ENCODE data around the gene GALR2. TPM values are rescaled to one million over a fixed set of nuclear protein-coding genes. Genes with fewer than 3 reads are reported as not detected.

The GALR2 gene
- total RNA-seq, 2 donors from 2014 or later: 0.80 TPM; not detected in 1

DNA sequence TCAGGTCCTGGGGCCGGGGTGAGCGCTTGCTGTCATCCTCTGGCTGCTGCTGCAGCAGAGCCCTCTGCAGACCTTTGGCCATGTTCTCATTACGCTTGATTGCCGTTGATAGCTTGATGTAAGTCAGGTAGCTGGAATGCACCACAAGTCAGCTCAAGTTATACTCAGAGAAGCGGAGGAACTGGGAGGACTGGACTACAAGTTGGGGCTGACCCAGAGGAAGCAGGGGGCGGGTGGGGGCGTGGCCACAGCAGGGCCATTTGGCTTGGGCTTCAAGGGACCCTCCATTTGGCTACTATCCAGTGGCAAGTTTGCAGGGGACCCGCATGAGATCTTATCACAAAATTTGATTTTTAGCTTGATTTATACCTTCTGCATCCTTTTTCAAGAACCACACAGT is 28.5 kb upstream of the GALR2 start:
- DNase-seq (ENCODE audit: low spot score): no peak
- 57% methylated on average over 8 of the region's 8 CpGs for WGBS
- intact Hi-C loops (cut with DNase I): no loop called here
- Histone ChIP-seq H3K27me3 (replicated peaks; ENCODE audit: insufficient read depth) (no peaks in the 10 kb centered on the region), H3K27ac (no peak overlapping the region), H3K36me3 (peaks cover 16 to 37% of the 10 kb centered on the region in 2 donors), H3K9me3 (no peaks in the 10 kb centered on the region), H3K4me1 (replicated peaks) (no peaks in the 10 kb centered on the region), H3K4me3 (no peak overlapping the region)
- TF ChIP-seq POLR2AphosphoS5 (IDR thresholded peaks at IDR 0.05) (no peak), POLR2A (IDR thresholded peaks at IDR 0.05) (no peak)
- TF ChIP-seq, protein P1, sequence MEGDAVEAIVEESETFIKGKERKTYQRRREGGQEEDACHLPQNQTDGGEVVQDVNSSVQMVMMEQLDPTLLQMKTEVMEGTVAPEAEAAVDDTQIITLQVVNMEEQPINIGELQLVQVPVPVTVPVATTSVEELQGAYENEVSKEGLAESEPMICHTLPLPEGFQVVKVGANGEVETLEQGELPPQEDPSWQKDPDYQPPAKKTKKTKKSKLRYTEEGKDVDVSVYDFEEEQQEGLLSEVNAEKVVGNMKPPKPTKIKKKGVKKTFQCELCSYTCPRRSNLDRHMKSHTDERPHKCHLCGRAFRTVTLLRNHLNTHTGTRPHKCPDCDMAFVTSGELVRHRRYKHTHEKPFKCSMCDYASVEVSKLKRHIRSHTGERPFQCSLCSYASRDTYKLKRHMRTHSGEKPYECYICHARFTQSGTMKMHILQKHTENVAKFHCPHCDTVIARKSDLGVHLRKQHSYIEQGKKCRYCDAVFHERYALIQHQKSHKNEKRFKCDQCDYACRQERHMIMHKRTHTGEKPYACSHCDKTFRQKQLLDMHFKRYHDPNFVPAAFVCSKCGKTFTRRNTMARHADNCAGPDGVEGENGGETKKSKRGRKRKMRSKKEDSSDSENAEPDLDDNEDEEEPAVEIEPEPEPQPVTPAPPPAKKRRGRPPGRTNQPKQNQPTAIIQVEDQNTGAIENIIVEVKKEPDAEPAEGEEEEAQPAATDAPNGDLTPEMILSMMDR (IDR thresholded peaks at IDR 0.05): no peak

DNA sequence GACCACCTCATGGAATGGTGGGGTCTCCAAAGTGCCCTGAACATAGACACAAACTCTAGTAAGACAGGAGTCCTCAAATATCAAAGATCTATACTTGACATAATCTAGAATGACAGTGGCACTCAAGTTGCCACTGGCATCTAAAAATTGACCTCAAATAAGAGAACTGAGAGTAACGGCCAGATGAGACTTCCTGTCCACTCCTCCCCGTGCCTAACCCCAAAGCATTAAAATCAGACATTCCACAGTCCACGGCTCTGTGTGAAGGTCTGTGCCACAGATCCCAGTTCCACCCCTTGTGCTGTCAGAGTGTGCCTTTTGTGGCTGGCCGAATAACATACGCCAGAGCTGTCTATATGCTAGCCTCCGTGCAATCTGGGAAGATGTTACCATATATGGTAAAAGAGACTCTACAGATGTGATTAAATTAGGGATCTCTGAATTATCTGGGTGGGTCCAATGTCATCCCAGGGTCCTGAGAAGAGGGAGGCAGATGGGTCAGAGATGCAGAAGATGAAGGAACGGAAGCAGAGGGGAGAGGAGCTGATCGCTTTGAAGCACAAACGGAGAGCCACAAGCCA is 26.5 kb upstream of the GALR2 start:
- no peak overlapping the region for H3K27ac ChIP-seq
- TF ChIP-seq POLR2AphosphoS5 (IDR thresholded peaks at IDR 0.05): no peak
- TF ChIP-seq POLR2A (IDR thresholded peaks at IDR 0.05): no peak
- TF ChIP-seq, protein P1 (IDR thresholded peaks at IDR 0.05): no peak
- intact Hi-C loops (cut with DNase I): no loop called here
- 77% methylated on average over 9 of the region's 9 CpGs for WGBS
- no peak for DNase-seq (ENCODE audit: low spot score)
- no peaks in the 10 kb centered on the region for H3K27me3 ChIP-seq (replicated peaks; ENCODE audit: insufficient read depth)
- no peak overlapping the region for H3K4me3 ChIP-seq
- H3K36me3 ChIP-seq: peaks cover 12 to 37% of the 10 kb centered on the region in 2 donors
- H3K9me3 ChIP-seq: no peaks in the 10 kb centered on the region
- no peaks in the 10 kb centered on the region for H3K4me1 ChIP-seq (replicated peaks)

DNA sequence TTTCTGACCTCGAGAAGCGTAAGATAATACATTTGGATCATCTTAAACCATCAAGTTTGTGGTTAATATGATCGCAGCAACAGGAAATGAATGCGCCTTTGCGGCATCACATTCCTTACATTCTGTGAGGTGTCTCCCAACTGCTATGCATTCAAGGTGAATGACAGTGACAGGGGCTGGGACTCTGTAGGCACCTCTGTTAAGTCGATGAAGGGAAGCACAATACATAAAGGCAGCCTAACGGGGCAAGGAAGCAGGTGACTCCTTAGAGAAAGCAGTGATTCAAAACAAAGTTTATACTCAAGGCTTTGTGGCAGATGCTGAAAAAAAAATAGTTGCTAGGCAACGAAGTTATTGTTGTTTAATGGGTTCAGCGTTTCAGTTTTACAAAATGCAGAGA is 25.9 kb upstream of the GALR2 start:
- DNase-seq (ENCODE audit: low spot score): no peak
- WGBS: 65% methylated on average over 9 of the region's 9 CpGs
- Histone ChIP-seq H3K9me3 (no peaks in the 10 kb centered on the region), H3K4me3 (no peak overlapping the region), H3K27ac (no peak overlapping the region), H3K36me3 (peaks cover 12 to 37% of the 10 kb centered on the region in 2 donors), H3K27me3 (replicated peaks; ENCODE audit: insufficient read depth) (no peaks in the 10 kb centered on the region), H3K4me1 (replicated peaks) (no peaks in the 10 kb centered on the region)
- intact Hi-C loops (cut with DNase I): no loop called here
- TF ChIP-seq, protein P1 (IDR thresholded peaks at IDR 0.05): no peak
- TF ChIP-seq POLR2AphosphoS5 (IDR thresholded peaks at IDR 0.05): no peak
- no peak for TF ChIP-seq POLR2A (IDR thresholded peaks at IDR 0.05)

DNA sequence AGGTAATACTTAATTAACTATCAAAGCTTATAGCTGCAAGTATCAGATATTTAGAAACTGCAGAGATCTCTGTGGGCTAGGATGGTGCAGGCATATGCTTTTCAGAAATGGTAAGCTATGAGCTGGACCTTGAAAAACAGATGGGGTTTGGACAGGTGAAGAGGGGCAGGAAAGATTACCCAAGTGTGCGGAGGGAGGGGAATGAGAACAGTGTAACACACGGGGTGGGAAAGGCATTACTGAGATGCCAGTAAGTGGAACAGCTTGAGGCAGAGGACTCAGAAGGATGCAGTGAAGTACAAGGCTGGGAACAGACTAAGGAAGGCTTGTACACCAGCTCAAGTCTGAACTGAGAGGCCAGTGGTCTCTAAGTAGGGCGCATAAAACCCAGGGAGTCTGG is 25.3 kb upstream of the GALR2 start:
- DNase-seq (ENCODE audit: low spot score): no peak
- Histone ChIP-seq H3K4me3 (no peak overlapping the region), H3K36me3 (peaks cover 12 to 33% of the 10 kb centered on the region in 2 donors), H3K9me3 (no peaks in the 10 kb centered on the region), H3K4me1 (replicated peaks) (no peaks in the 10 kb centered on the region), H3K27me3 (replicated peaks; ENCODE audit: insufficient read depth) (no peaks in the 10 kb centered on the region), H3K27ac (no peak overlapping the region)
- 92% methylated on average over 3 of the region's 3 CpGs for WGBS
- TF ChIP-seq POLR2AphosphoS5 (IDR thresholded peaks at IDR 0.05) (no peak), POLR2A (IDR thresholded peaks at IDR 0.05) (no peak)
- TF ChIP-seq, protein P1 (IDR thresholded peaks at IDR 0.05): no peak
- intact Hi-C loops (cut with DNase I): no loop called here

DNA sequence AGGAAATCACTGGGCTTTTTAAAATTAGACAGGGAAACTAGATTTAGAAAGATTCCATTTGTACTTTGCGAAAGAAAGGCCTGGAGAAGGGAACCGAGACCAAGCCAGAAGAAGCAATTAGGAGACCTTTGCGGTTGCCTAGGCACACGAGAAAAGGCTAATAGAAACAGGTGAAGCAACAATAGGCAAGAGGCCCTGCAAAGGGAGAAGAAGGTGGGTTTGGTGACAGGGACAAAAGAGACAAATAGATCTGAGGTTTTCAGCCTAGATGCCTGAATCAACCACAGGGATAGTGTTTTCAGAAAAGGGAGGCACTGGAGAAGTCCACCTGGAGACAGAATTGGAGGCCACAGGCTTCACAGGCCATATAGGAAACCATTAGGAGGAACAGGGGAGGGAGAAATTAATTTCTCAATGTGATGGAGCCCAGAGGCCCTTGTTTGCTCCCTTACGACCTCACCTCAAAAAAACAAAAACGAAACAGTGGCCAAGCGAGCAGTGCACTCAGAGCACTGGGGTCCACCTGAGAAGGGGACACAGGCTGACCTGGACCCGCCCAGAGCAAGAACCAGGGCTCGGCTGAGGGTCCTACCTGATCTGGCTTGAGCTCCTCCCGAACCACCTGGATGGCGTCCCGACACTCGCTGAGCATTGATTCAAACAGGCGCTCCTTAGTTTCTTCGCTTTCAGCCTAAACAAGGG is 24.6 kb upstream of the GALR2 start:
- no peak overlapping the region for H3K27ac ChIP-seq
- TF ChIP-seq, protein P1 (IDR thresholded peaks at IDR 0.05): no peak
- no peak for TF ChIP-seq POLR2AphosphoS5 (IDR thresholded peaks at IDR 0.05)
- TF ChIP-seq POLR2A (IDR thresholded peaks at IDR 0.05): no peak
- intact Hi-C loops (cut with DNase I): no loop called here
- no peaks in the 10 kb centered on the region for H3K27me3 ChIP-seq (replicated peaks; ENCODE audit: insufficient read depth)
- H3K36me3 ChIP-seq: peaks cover 11 to 25% of the 10 kb centered on the region in 2 donors
- no peaks in the 10 kb centered on the region for H3K4me1 ChIP-seq (replicated peaks)
- WGBS: 87% methylated on average over 15 of the region's 15 CpGs
- no peak for DNase-seq (ENCODE audit: low spot score)
- no peak overlapping the region for H3K4me3 ChIP-seq
- no peaks in the 10 kb centered on the region for H3K9me3 ChIP-seq
